Measurements from ENCODE around the gene CFAP20DC.
A peak's percentile ranks its signal among the peaks of the same experiment; 100 is the strongest.
"Not testable (repeated sequence)": the region's sequence is repeated elsewhere in the genome, so short reads cannot be mapped to it uniquely, and the experiment has no call there.

The CFAP20DC gene

GRCh38 chr3:58963928-58964503 lies 85.8 kb downstream of the CFAP20DC start:
- DNase-seq (ENCODE audit: low spot score) = no peak

- DNase-seq (ENCODE audit: low spot score) = peak; percentile 12
Observed at GRCh38 chr3:58962816-58963215, 87.0 kb downstream of the CFAP20DC start.

GRCh38 chr3:58962040-58962651 lies 87.7 kb downstream of the CFAP20DC start:
- no peak for DNase-seq (ENCODE audit: low spot score)

GRCh38 chr3:58955308-58955707 lies 94.5 kb downstream of the CFAP20DC start:
- no peak for DNase-seq (ENCODE audit: low spot score)

DNA sequence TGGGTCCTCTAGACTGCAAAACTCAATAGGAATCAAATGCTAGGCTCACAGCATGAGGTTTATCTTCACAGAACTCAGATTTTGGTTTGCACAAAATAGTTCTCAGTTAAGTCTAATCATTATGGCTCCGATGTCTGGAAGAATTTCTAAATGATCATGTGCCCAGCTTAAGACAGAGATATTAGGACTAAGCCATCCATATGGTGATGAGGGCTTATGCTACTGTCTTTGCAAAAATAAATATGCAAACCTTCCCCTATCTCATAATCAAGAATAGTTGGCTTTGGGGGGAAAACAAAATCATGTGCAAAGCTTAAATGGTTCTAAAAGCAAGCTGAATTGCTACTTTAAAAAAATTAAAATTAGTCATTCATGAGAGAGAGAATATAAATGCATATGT lies 96.5 kb downstream of the CFAP20DC start:
- no peak for DNase-seq (ENCODE audit: low spot score)

- DNase-seq (ENCODE audit: low spot score) = no peak
Observed at GRCh38 chr3:58952128-58952917, 97.5 kb downstream of the CFAP20DC start.

DNA sequence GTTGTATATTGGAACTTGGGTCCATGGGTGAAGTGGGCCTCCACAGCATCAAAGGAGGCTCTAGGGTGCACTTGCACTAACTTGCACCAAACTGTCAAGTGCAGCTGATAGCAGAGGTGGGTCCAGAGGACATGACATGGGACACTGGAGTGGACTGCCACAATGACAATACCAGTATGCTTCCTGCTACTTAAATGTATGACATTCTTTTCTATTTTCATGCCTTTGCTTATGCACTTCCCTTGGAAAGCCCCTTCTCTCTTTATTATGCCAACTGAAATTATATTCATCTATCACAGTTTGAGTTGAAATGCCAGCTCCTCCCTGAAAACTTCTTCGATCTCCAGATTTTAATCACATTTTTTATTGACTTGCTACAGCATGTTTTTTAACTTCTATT lies 101.8 kb downstream of the CFAP20DC start:
- no peak for DNase-seq (ENCODE audit: low spot score)

- DNase-seq (ENCODE audit: low spot score) = no peak
Observed at GRCh38 chr3:58946875-58947274, 103.0 kb downstream of the CFAP20DC start.

GRCh38 chr3:58938057-58938456 lies 111.8 kb downstream of the CFAP20DC start:
- DNase-seq (ENCODE audit: low spot score) = no peak

DNA sequence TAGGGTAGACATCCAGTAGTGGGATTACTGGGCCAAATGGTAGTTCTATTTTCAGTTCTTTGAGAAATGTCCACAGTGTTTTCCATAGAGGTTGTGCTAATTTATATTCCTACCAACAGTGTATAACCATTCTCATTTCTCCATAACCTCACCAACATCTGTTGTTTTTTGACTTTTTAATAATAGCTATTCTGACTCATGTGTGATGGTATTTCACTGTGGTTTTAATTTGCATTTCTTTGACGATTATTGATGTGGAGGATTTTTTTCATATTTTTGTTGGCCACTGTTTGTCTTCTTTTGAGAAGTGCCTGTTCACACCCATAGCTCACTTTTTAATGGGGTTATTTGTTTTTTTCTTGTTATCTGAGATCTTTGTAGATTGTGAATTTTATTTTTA lies 125.2 kb downstream of the CFAP20DC start:
- DNase-seq (ENCODE audit: low spot score) = no peak

DNA sequence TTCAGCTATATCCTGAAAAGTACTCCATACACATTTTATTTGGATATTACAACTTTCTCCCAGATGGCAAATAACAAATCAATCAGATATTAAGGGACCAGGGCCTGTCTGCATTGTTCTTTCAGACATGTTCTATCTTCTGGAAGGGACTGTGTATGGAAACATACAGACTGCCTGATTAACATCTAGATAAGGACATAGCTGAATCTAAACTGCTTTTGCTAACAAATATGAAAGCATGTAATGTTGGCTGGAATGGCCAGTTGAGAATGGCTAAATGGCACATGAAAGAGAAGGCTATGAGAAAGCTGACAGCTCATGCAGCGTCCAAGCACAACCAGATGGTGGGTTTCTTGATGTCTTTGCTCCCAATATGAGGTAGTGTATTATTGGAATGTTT lies 149.4 kb downstream of the CFAP20DC start:
- no peak for DNase-seq (ENCODE audit: low spot score)

- DNase-seq (ENCODE audit: low spot score) = no peak
Observed at GRCh38 chr3:58899953-58900298, 149.9 kb downstream of the CFAP20DC start.

DNA sequence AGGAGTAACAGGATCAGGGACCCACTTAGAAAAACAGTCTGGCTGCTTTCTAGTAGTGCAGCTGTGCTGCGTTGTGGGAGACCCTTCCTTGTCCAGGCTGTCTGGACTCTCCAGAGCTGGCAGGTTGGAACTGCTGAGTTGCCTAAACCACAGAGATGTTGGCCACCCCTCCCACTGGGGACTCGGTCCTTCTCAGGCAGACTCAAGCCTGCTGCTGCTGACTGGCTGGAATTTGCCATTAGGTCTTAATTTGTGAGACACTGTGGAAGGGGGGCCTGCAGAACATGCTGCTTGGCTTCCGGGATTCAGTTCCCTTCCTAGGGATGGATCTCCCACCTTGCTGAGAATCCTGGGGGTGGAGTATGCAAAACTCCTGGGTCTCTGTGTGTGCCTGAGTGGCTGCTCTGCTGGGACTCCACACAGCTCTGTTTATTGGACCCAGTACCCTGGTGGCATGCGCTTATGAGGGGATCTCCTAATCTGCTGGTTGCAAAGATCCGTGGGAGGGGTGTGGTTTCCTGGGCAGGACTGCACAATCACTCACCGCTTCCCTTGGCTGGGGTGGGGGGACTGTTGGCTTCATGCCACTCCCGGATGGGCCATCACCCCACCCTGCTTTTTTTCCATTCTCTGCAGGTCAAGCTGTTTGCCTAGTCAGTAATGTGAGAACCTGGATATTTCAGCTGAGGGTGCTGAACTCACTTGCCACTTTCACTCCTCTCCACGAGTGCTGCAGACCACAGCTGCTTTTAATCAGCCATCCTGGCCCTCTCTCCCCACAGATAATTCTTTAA lies 150.5 kb downstream of the CFAP20DC start:
- peak; percentile 21 for DNase-seq (ENCODE audit: low spot score)

GRCh38 chr3:58898513-58898912 lies 151.3 kb downstream of the CFAP20DC start:
- DNase-seq (ENCODE audit: low spot score) = no peak

DNA sequence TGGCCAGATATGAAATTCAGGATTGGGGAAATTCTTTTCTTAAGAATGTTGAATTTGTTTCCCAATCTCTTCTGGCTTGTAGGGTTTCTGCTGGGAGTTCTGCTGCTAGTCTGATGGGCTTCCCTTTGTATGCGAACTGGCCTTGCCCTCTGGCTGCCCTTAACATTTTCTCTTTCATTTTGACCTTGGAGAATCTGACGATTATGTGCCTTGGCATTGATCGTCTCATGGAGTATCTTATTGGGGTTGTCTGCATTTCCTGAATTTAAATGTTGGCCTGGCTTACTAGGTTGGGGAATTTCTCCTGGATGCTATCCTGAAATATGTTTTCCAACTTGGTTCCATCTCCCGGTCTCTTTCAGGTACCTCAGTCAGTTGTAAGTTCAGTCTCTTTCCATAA lies 152.2 kb downstream of the CFAP20DC start:
- no peak for DNase-seq (ENCODE audit: low spot score)

GRCh38 chr3:58895678-58896077 lies 154.1 kb downstream of the CFAP20DC start:
- DNase-seq (ENCODE audit: low spot score) = not testable (repeated sequence)

DNA sequence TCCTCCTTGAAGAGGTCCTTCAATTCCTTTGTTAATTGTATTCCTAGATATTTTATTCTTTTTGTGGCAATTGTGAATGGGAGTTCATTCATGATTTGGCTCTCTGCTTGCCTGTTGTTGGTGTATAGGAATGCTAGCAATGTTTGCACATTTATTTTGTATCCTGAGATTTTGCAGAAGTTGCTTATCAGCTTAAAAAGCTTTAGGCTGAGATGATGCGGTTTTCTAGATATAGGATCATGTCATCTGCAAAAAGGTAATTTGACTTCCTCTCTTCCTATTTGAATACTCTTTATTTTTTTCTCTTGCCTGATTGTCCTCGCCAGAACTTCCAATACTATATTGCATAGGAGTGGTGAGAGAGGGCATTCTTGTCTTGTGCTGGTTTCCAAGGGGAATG lies 157.3 kb downstream of the CFAP20DC start:
- not testable (repeated sequence) for DNase-seq (ENCODE audit: low spot score)

DNA sequence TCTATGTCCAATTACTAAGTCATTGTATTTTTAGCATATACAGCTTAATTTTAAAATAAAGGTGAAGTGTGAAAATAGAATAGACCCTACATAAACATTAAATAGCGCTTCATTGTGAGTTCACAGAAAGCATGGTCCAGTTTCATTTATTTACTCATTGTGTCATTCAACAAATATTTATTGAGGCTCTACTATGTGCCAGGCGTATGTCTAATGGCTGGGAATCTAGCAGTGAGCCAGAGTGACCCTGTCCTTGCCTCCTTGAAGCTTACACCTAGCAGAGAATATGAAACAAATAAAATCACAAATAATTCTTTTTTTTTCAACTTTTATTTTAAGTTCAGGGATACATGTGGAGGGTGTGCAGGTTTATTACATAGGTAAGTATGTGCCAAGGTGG lies 161.7 kb downstream of the CFAP20DC start:
- no peak for DNase-seq (ENCODE audit: low spot score)

- DNase-seq (ENCODE audit: low spot score) = no peak
Observed at GRCh38 chr3:58884453-58884852, 165.4 kb downstream of the CFAP20DC start.

DNA sequence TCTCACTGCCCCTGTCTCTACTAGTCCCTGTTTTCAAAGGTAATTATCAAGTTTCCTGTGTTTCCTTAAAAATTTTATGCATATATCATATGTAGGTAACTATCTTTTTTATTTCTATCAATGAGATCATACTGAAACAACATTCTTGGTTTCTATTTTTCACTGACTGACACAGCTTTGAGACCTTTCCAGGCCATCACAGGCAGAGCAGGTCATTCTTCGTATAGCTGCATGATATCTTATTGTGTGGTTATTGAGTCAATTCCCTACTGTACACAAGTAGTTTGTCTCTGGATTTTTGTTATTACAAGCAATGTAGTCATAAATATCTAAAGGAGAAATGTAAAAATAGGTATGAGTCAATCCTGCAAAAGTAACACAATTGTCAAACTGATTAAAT lies 169.6 kb downstream of the CFAP20DC start:
- peak; percentile 11 for DNase-seq (ENCODE audit: low spot score)

GRCh38 chr3:58874795-58875194 lies 175.0 kb downstream of the CFAP20DC start:
- DNase-seq (ENCODE audit: low spot score) = peak; percentile 19

- no peak for DNase-seq (ENCODE audit: low spot score)
Observed at GRCh38 chr3:58874248-58874741, 175.5 kb downstream of the CFAP20DC start.
